Measurements from ENCODE around the gene GSTK1.
A peak's percentile ranks its signal among the peaks of the same experiment; 100 is the strongest.

- peak in 5 of 6 experiments; percentile 8 to 47 (median 39) for TF ChIP-seq CTCF (IDR thresholded peaks at IDR 0.05)
- peak; percentile 62 to 66 for TF ChIP-seq POLR2A (IDR thresholded peaks at IDR 0.05)
Measured at GRCh38 chr7:143287935-143288826, 24.9 kb downstream of the GSTK1 start, which contains the start of gene CASP2.
